ENCODE measurements around the gene SOS2. TPM values are rescaled to one million over a fixed set of nuclear protein-coding genes. Genes with fewer than 3 reads are reported as not detected.

The SOS2 gene
- total RNA-seq, 1 experiment from 2014 or later = 11.7 TPM

- TF ChIP-seq JUND (IDR thresholded peaks at IDR 0.05) (0 out of 2 replicates have a peak, but pooled peaks have one; percentile 26), CEBPB (IDR thresholded peaks at IDR 0.05; ENCODE audit: low read depth) (0 out of 2 replicates have a peak, but pooled peaks have one; percentile 61), FOSL1 (IDR thresholded peaks at IDR 0.05; ENCODE audit: low read depth) (0 out of 2 replicates have a peak, but pooled peaks have one; percentile 30), ZFX (IDR thresholded peaks at IDR 0.05) (peak; percentile 79), ZBTB33 (IDR thresholded peaks at IDR 0.05; ENCODE audit: extremely low read depth, insufficient replicate concordance, low read length) (no peak)
- Histone ChIP-seq H3K4me2 (ENCODE audit: low read length) (peak overlapping the region; percentile 97), H3K36me3 (ENCODE audit: control insufficient read depth in 1 of 2, insufficient read depth in 2 of 2, low read length in 2 of 2) (no peaks in the 10 kb centered on the region), H4K20me1 (ENCODE audit: insufficient read depth) (no peaks in the 10 kb centered on the region), H3K79me2 (ENCODE audit: insufficient read depth, low read length) (peaks cover 26% of the 10 kb centered on the region), H3K9ac (ENCODE audit: low read length) (peak overlapping the region; percentile 66), H3K4me1 (ENCODE audit: control insufficient read depth in 1 of 2, insufficient read depth in 2 of 2, low read length in 2 of 2) (peaks cover 17 to 21% of the 10 kb centered on the region in 2 experiments), H3K4me3 (replicated peaks in 1 of 2; ENCODE audit: low read depth in 1 of 2, low read length in 2 of 2) (peak overlapping the region; percentile 76 to 83), H3K27me3 (ENCODE audit: insufficient read depth, low read length) (no peaks in the 10 kb centered on the region), H3K27ac (ENCODE audit: low read depth, low read length) (peak overlapping the region; percentile 76), H3K9me3 (ENCODE audit: control insufficient read depth in 1 of 2, insufficient read depth in 1 of 2, low read depth in 1 of 2, low read length in 2 of 2) (no peaks in the 10 kb centered on the region; a peak in 1 of 4 replicates), H3K9me2 (ENCODE audit: insufficient read depth) (no peaks in the 10 kb centered on the region), H2AFZ (ENCODE audit: low read depth, low read length, poor library complexity, severe bottlenecking) (peak overlapping the region; percentile 16)
- DNase-seq (ENCODE audit: low read depth, low spot score) (peak; percentile 21), ATAC-seq (peak; percentile 49)
- intact Hi-C loops (cut with micrococcal nuclease) = loop anchor here (2.0 kb wide), 1 partner anchor 368 kb away; no protein-coding TSS in a partner anchor
- RAD21 ChIA-PET (ENCODE audit: low non-redundant PET in 1 of 2, low total read pairs in 2 of 2, uncharacterized antibody in 2 of 2, unreplicated experiment in 2 of 2) = no interaction called here
- BruUV-seq (replicated peaks) = no TSS peak
- POLR2A ChIA-PET = no interaction called here
- CTCF ChIA-PET = no interaction called here
These were observed 490 bp downstream of the SOS2 start for GRCh38 chr14:50230701-50231474.

- DNase-seq (ENCODE audit: low read depth, low spot score) (peak; percentile 6), ATAC-seq (no peak)
- peak overlapping the region; percentile 76; the same call in 1 of the 2 replicates for H3K27ac ChIP-seq (ENCODE audit: low read depth, low read length)
- H3K27me3 ChIP-seq (ENCODE audit: insufficient read depth, low read length) = no peaks in the 10 kb centered on the region
- ChIA-PET CTCF (no interaction called here), RAD21 (ENCODE audit: low non-redundant PET in 1 of 2, low total read pairs in 2 of 2, uncharacterized antibody in 2 of 2, unreplicated experiment in 2 of 2) (no interaction called here), POLR2A (no interaction called here)
- no peaks in the 10 kb centered on the region for H4K20me1 ChIP-seq (ENCODE audit: insufficient read depth)
- peaks cover 22 to 24% of the 10 kb centered on the region in 2 experiments for H3K4me1 ChIP-seq (ENCODE audit: control insufficient read depth in 1 of 2, insufficient read depth in 2 of 2, low read length in 2 of 2)
- no peaks in the 10 kb centered on the region for H3K36me3 ChIP-seq (ENCODE audit: control insufficient read depth in 1 of 2, insufficient read depth in 2 of 2, low read length in 2 of 2)
- H2AFZ ChIP-seq (ENCODE audit: low read depth, low read length, poor library complexity, severe bottlenecking) = peak overlapping the region; percentile 16
- intact Hi-C loops (cut with micrococcal nuclease) = loop anchor here (2.0 kb wide), 1 partner anchor 368 kb away; no protein-coding TSS in a partner anchor
- H3K9me3 ChIP-seq (ENCODE audit: control insufficient read depth in 1 of 2, insufficient read depth in 1 of 2, low read depth in 1 of 2, low read length in 2 of 2) = no peaks in the 10 kb centered on the region
- peaks cover 26% of the 10 kb centered on the region for H3K79me2 ChIP-seq (ENCODE audit: insufficient read depth, low read length)
- no TSS peak for BruUV-seq (replicated peaks)
- H3K9ac ChIP-seq (ENCODE audit: low read length) = peak overlapping the region; percentile 66
- peak overlapping the region; percentile 87 for H3K4me2 ChIP-seq (ENCODE audit: low read length)
- H3K4me3 ChIP-seq (replicated peaks in 1 of 2; ENCODE audit: low read depth in 1 of 2, low read length in 2 of 2) = peak overlapping the region; percentile 76 to 83
- no peaks in the 10 kb centered on the region for H3K9me2 ChIP-seq (ENCODE audit: insufficient read depth)
- no peak for TF ChIP-seq EZH2 (IDR thresholded peaks at IDR 0.05)
- TF ChIP-seq RAD21 (IDR thresholded peaks at IDR 0.05; ENCODE audit: low read depth) = no peak
- TF ChIP-seq ZNF274 (IDR thresholded peaks at IDR 0.05; ENCODE audit: low read depth, low read length) = no peak
- no peak for TF ChIP-seq JUND (IDR thresholded peaks at IDR 0.05)
- no peak for TF ChIP-seq SP1 (IDR thresholded peaks at IDR 0.05; ENCODE audit: low read depth)
- TF ChIP-seq SIN3A (IDR thresholded peaks at IDR 0.05; ENCODE audit: low read depth) = no peak
- TF ChIP-seq SRF (IDR thresholded peaks at IDR 0.05; ENCODE audit: low read depth) = no peak
- no peak for TF ChIP-seq CBX3 (IDR thresholded peaks at IDR 0.05; ENCODE audit: low read depth)
- TF ChIP-seq TCF7L2 (IDR thresholded peaks at IDR 0.05; ENCODE audit: borderline replicate concordance, extremely low read depth, insufficient read depth, insufficient read length) = no peak
- no peak for TF ChIP-seq CTCF (IDR thresholded peaks at IDR 0.05 in 2 of 3, conservative IDR thresholded peaks at IDR 0.05 in 1 of 3; ENCODE audit: borderline replicate concordance in 1 of 3, insufficient read depth in 1 of 3, low read depth in 2 of 3, low read length in 2 of 3)
- no peak for TF ChIP-seq EZH2phosphoT487 (IDR thresholded peaks at IDR 0.05; ENCODE audit: borderline replicate concordance)
- no peak for TF ChIP-seq ATF3 (IDR thresholded peaks at IDR 0.05)
- TF ChIP-seq, protein P1, sequence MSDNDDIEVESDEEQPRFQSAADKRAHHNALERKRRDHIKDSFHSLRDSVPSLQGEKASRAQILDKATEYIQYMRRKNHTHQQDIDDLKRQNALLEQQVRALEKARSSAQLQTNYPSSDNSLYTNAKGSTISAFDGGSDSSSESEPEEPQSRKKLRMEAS (IDR thresholded peaks at IDR 0.05) = no peak; the same call in 1 of the 2 replicates
These were observed 1.0 kb downstream of the SOS2 start for GRCh38 chr14:50230401-50230700.

All from HCT116 (cell line).